Liver (tissue), 9 donors: ENCODE data around the gene CUBN. TPM values are rescaled to one million over a fixed set of nuclear protein-coding genes. Genes with fewer than 3 reads are reported as not detected.

Source experiments
- DNase-seq: peaks from one replicate; pipeline ENCODE4 v3.0.0-alpha.2; 2017; ENCODE audit warnings: low spot score
- H3K27ac ChIP-seq, 2 donors: one replicate each; pipeline ENCODE4 v1.7.0; 2013; ENCODE audit warnings: inconsistent platforms in 2 of 2, low read length in 2 of 2, control low read depth in 1 of 2, low read depth in 1 of 2, mild to moderate bottlenecking in 1 of 2
- H3K27me3 ChIP-seq, 4 donors: one replicate each; pipeline versions ENCODE4 v1.6.1 to v1.7.0; 2013; ENCODE audit warnings: low read length in 3 of 4, inconsistent platforms in 1 of 4, mild to moderate bottlenecking in 1 of 4, moderate library complexity in 1 of 4; ENCODE audit not compliant: control insufficient read depth in 4 of 4, insufficient read depth in 4 of 4
- H3K36me3 ChIP-seq, 4 donors: one replicate each; pipeline versions ENCODE4 v1.6.1 to v1.7.0; 2013; ENCODE audit warnings: low read length in 3 of 4, mild to moderate bottlenecking in 3 of 4, low read depth in 1 of 4, moderate library complexity in 1 of 4; ENCODE audit not compliant: control insufficient read depth in 4 of 4, insufficient read depth in 3 of 4
- H3K4me1 ChIP-seq, 4 donors: one replicate each; pipeline versions ENCODE4 v1.6.1 to v1.7.0; 2013; ENCODE audit warnings: low read length in 3 of 4, mild to moderate bottlenecking in 3 of 4, moderate library complexity in 1 of 4; ENCODE audit not compliant: control insufficient read depth in 4 of 4, insufficient read depth in 4 of 4
- H3K4me3 ChIP-seq, 3 donors: one replicate each; pipeline versions ENCODE4 v1.6.1 to v1.7.0; 2013; ENCODE audit warnings: low read length in 3 of 3, control low read depth in 1 of 3, low read depth in 1 of 3, mild to moderate bottlenecking in 1 of 3
- H3K9ac ChIP-seq, 2 donors: one replicate each; pipeline ENCODE4 v1.7.0; 2013; ENCODE audit warnings: low read length in 2 of 2, mild to moderate bottlenecking in 2 of 2, moderate library complexity in 2 of 2, control low read depth in 1 of 2, low read depth in 1 of 2
- H3K9me3 ChIP-seq, 4 donors: one replicate each; pipeline versions ENCODE4 v1.6.1 to v1.7.0; 2013; ENCODE audit warnings: low read length in 3 of 4; ENCODE audit not compliant: control insufficient read depth in 4 of 4
- EGR1 ChIP-seq, 2 donors: IDR thresholded peaks; 2 replicates each; pipeline ENCODE4 v1.6.1; 2016 to 2018; ENCODE audit warnings: antibody characterized with exemption in 2 of 2, low read depth in 2 of 2
- FOXA1 ChIP-seq: IDR thresholded peaks from 2 replicates; pipeline ENCODE4 v1.6.1; 2016; ENCODE audit warnings: antibody characterized with exemption
- FOXA2 ChIP-seq: IDR thresholded peaks from 2 replicates; pipeline ENCODE4 v1.6.1; 2016; ENCODE audit warnings: antibody characterized with exemption
- HNF4A ChIP-seq, 2 donors: conservative IDR thresholded peaks; 2 replicates each; pipeline ENCODE4 v1.6.1; 2016; ENCODE audit warnings: antibody characterized with exemption in 2 of 2, mild to moderate bottlenecking in 2 of 2
- HNF4G ChIP-seq: IDR thresholded peaks from 2 replicates; pipeline ENCODE4 v1.6.1; 2016; ENCODE audit warnings: antibody characterized with exemption
- JUND ChIP-seq, 2 donors: IDR thresholded peaks; 2 replicates each; pipeline ENCODE4 v1.6.1; 2016; ENCODE audit warnings: antibody characterized with exemption in 2 of 2
- RAD21 ChIP-seq, 2 donors: IDR thresholded peaks; 2 replicates each; pipeline ENCODE4 v1.6.1; 2016; ENCODE audit warnings: antibody characterized with exemption in 2 of 2, mild to moderate bottlenecking in 2 of 2
- RXRA ChIP-seq, 2 donors: IDR thresholded peaks; 2 replicates each; pipeline ENCODE4 v1.6.1; 2017 to 2018; ENCODE audit warnings: antibody characterized with exemption in 2 of 2, mild to moderate bottlenecking in 1 of 2
- SP1 ChIP-seq: IDR thresholded peaks from 2 replicates; pipeline ENCODE4 v1.6.1; 2018; ENCODE audit warnings: antibody characterized with exemption, mild to moderate bottlenecking
- WGBS: extraction: QIAGEN DNeasy Blood & Tissue Kit; methylation state at CpG from one replicate; pipeline ENCODE4 v1.1.7; 2013; 5-methylcytosine and 5-hydroxymethylcytosine counted together
- polyA plus RNA-seq, 2 donors: library from polyadenylated mRNA; stranded (reverse) in 1 of 2; unstranded in 1 of 2; fragments of 200-250 nt in 1 of 2; fragments of >200 nt in 1 of 2; fragmentation: Nextera tagmentation in 1 of 2; extraction: Ambion mirVana in 1 of 2; gene quantifications; one replicate each; pipeline versions ENCODE4 v1.2.1 to v1.2.3, GENCODE V29; 2013 to 2015
- total RNA-seq, 2 donors: library from RNA; depleted of rRNA; stranded (reverse); fragments of >200 nt; gene quantifications; one replicate each; pipeline ENCODE4 v1.2.3, GENCODE V29; 2014
- TF ChIP-seq, protein P1 (sequence below): IDR thresholded peaks from 2 replicates; pipeline ENCODE4 v1.6.1; 2016; ENCODE audit warnings: antibody characterized with exemption
- TF ChIP-seq, protein P2 (sequence below): IDR thresholded peaks from 2 replicates; pipeline ENCODE4 v1.6.1; 2016; ENCODE audit warnings: antibody characterized with exemption, mild to moderate bottlenecking
- TF ChIP-seq, protein P3 (sequence below): IDR thresholded peaks from 2 replicates; pipeline ENCODE4 v1.6.1; 2016; ENCODE audit warnings: antibody characterized with exemption
- TF ChIP-seq, protein P4 (sequence below): fragments of 150-350 bp; IDR thresholded peaks from 2 replicates; pipeline ENCODE4 v1.5.1; 2017; ENCODE audit warnings: improper control_type of control experiment, low read depth, low read length; ENCODE audit not compliant: missing input control
- donor health status: healthy.
- donor health status: healthy.
- donor health status: healthy.
- donor health status: healthy.
- donor health status: healthy.

Gene CUBN
- total and polyA plus RNA-seq, 4 donors, result 0.01 to 0.67 (median 0.30) TPM

DNA sequence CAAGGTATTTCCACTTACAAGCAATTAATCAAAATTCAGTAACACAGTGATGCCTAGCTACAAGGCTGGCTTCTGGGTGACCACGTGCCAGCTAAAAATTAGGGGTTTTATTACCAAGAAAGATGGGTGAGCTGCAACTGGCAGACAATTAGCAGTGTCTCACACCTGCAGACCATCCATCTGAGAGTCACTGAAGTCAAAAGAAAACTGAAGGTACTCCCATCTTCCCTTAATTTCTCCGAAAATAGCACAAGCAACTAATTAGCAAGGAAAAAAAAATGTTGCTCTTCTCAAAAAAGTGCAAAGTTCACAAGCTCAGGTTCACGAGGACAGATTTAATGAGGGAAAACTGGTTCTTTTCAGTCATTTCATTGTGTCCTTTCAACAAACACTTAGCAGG, 340.8 kb downstream of the CUBN start:
- WGBS, result 92% methylated on average over 3 of the region's 3 CpGs
- DNase-seq, result no peak
- Histone ChIP-seq H3K4me1 (no peaks in the 10 kb centered on the region), H3K27me3 (no peaks in the 10 kb centered on the region), H3K4me3 (no peak overlapping the region), H3K36me3 (no peaks in the 10 kb centered on the region), H3K9ac (no peak overlapping the region), H3K27ac (no peak overlapping the region), H3K9me3 (no peaks in the 10 kb centered on the region)
- TF ChIP-seq JUND (IDR thresholded peaks at IDR 0.05) (no peak), HNF4G (no peak), EGR1 (IDR thresholded peaks at IDR 0.05; ENCODE audit: low read depth in 2 of 2) (no peak)

DNA sequence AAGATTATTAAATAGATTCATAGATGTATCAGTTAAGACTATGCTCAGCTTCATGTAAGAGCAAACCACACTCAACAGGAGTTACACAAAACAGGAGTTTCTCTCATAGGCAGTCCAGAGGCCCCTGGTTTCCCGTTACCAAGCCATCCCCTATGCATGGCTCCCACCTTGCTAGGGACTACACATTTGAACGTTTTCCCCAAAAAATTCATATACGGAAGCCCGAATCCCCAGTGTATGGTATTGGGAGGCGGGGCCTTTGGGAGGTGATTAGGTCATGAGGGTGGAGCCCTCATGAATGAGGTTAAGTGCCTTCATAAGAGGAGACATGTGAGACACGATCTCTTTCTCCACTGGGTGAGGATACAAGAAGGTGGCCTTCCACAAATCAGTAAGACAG, 341.5 kb downstream of the CUBN start:
- DNase-seq, result no peak
- WGBS, result 94% methylated on average over 6 of the region's 6 CpGs
- H3K36me3 ChIP-seq, result no peaks in the 10 kb centered on the region
- TF ChIP-seq, protein P1, sequence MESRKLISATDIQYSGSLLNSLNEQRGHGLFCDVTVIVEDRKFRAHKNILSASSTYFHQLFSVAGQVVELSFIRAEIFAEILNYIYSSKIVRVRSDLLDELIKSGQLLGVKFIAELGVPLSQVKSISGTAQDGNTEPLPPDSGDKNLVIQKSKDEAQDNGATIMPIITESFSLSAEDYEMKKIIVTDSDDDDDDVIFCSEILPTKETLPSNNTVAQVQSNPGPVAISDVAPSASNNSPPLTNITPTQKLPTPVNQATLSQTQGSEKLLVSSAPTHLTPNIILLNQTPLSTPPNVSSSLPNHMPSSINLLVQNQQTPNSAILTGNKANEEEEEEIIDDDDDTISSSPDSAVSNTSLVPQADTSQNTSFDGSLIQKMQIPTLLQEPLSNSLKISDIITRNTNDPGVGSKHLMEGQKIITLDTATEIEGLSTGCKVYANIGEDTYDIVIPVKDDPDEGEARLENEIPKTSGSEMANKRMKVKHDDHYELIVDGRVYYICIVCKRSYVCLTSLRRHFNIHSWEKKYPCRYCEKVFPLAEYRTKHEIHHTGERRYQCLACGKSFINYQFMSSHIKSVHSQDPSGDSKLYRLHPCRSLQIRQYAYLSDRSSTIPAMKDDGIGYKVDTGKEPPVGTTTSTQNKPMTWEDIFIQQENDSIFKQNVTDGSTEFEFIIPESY, result no peak
- no peak for TF ChIP-seq RXRA (IDR thresholded peaks at IDR 0.05)
- TF ChIP-seq, protein P2, sequence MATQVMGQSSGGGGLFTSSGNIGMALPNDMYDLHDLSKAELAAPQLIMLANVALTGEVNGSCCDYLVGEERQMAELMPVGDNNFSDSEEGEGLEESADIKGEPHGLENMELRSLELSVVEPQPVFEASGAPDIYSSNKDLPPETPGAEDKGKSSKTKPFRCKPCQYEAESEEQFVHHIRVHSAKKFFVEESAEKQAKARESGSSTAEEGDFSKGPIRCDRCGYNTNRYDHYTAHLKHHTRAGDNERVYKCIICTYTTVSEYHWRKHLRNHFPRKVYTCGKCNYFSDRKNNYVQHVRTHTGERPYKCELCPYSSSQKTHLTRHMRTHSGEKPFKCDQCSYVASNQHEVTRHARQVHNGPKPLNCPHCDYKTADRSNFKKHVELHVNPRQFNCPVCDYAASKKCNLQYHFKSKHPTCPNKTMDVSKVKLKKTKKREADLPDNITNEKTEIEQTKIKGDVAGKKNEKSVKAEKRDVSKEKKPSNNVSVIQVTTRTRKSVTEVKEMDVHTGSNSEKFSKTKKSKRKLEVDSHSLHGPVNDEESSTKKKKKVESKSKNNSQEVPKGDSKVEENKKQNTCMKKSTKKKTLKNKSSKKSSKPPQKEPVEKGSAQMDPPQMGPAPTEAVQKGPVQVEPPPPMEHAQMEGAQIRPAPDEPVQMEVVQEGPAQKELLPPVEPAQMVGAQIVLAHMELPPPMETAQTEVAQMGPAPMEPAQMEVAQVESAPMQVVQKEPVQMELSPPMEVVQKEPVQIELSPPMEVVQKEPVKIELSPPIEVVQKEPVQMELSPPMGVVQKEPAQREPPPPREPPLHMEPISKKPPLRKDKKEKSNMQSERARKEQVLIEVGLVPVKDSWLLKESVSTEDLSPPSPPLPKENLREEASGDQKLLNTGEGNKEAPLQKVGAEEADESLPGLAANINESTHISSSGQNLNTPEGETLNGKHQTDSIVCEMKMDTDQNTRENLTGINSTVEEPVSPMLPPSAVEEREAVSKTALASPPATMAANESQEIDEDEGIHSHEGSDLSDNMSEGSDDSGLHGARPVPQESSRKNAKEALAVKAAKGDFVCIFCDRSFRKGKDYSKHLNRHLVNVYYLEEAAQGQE, result no peak
- no peak for TF ChIP-seq FOXA1
- no peak for TF ChIP-seq RAD21 (IDR thresholded peaks at IDR 0.05)
- no peak for TF ChIP-seq FOXA2
- no peak for TF ChIP-seq HNF4A (conservative IDR thresholded peaks at IDR 0.05)
- TF ChIP-seq, protein P3, sequence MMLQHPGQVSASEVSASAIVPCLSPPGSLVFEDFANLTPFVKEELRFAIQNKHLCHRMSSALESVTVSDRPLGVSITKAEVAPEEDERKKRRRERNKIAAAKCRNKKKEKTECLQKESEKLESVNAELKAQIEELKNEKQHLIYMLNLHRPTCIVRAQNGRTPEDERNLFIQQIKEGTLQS, result no peak
- TF ChIP-seq SP1, result no peak
- TF ChIP-seq, protein P4, sequence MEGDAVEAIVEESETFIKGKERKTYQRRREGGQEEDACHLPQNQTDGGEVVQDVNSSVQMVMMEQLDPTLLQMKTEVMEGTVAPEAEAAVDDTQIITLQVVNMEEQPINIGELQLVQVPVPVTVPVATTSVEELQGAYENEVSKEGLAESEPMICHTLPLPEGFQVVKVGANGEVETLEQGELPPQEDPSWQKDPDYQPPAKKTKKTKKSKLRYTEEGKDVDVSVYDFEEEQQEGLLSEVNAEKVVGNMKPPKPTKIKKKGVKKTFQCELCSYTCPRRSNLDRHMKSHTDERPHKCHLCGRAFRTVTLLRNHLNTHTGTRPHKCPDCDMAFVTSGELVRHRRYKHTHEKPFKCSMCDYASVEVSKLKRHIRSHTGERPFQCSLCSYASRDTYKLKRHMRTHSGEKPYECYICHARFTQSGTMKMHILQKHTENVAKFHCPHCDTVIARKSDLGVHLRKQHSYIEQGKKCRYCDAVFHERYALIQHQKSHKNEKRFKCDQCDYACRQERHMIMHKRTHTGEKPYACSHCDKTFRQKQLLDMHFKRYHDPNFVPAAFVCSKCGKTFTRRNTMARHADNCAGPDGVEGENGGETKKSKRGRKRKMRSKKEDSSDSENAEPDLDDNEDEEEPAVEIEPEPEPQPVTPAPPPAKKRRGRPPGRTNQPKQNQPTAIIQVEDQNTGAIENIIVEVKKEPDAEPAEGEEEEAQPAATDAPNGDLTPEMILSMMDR, result no peak
- TF ChIP-seq HNF4G, result no peak
- H3K4me3 ChIP-seq, result no peak overlapping the region
- no peaks in the 10 kb centered on the region for H3K27me3 ChIP-seq
- H3K4me1 ChIP-seq, result no peaks in the 10 kb centered on the region
- no peaks in the 10 kb centered on the region for H3K9me3 ChIP-seq
- no peak overlapping the region for H3K27ac ChIP-seq
- no peak overlapping the region for H3K9ac ChIP-seq
